NCI-H1417 treated with DMSO at 0.1 percent for 48 hours (cell line): Measurements from ENCODE around the gene ZNF219.
"Not testable (repeated sequence)": the region's sequence is repeated elsewhere in the genome, so short reads cannot be mapped to it uniquely, and the experiment has no call there.

ENCODE experiments used
- DNase-seq: peaks from one replicate; lab custom pipeline; 2025; lab: John Stamatoyannopoulos, UW

Gene ZNF219

GRCh38 chr14:21041676-21042433 is 56.6 kb downstream of the ZNF219 start, which contains the start of gene RNASE7:
Gene RNASE7 (plus strand): TSS chr14:21042362. CDS start chr14:21042993, 631 bp downstream.
- no peak for DNase-seq

- DNase-seq: not testable (repeated sequence)
Measured at GRCh38 chr14:21040941-21041340, 57.5 kb downstream of the ZNF219 start.

GRCh38 chr14:21040370-21040925 is 58.0 kb downstream of the ZNF219 start:
- DNase-seq: no peak
